Spleen (tissue), 11 donors: ENCODE data around the gene C3orf20. TPM values are rescaled to one million over a fixed set of nuclear protein-coding genes. Genes with fewer than 3 reads are reported as not detected.

Experiments
- DNase-seq: peaks from one replicate; pipeline ENCODE4 v3.0.0-alpha.2; 2020
- H3K27ac ChIP-seq, 8 donors: fragments of 200-600 bp; sonication (generic) in 7 of 8; 1 replicate in 4 of 8; 2 replicates in 4 of 8; pipeline versions ENCODE4 v1.5.0 to v1.8.0; 2016 to 2021; ENCODE audit warnings: inconsistent platforms in 4 of 8, mild to moderate bottlenecking in 4 of 8, moderate library complexity in 1 of 8
- H3K27me3 ChIP-seq, 7 donors: fragments of 200-600 bp; sonication (generic) in 6 of 7; replicated peaks in 1 of 7; 1 replicate in 4 of 7; 2 replicates in 3 of 7; pipeline versions ENCODE4 v1.5.0 to v1.8.0; 2016 to 2021; ENCODE audit warnings: inconsistent platforms in 3 of 7, mild to moderate bottlenecking in 1 of 7
- H3K36me3 ChIP-seq, 6 donors: fragments of 200-600 bp; sonication (generic) in 5 of 6; 1 replicate in 4 of 6; 2 replicates in 2 of 6; pipeline versions ENCODE4 v1.5.0 to v1.8.0; 2016 to 2021; ENCODE audit warnings: inconsistent platforms in 2 of 6
- H3K4me1 ChIP-seq, 6 donors: fragments of 200-600 bp; sonication (generic) in 5 of 6; 1 replicate in 3 of 6; 2 replicates in 3 of 6; pipeline versions ENCODE4 v1.5.0 to v1.8.0; 2016 to 2021; ENCODE audit warnings: inconsistent platforms in 3 of 6
- H3K4me3 ChIP-seq, 8 donors: fragments of 200-600 bp; sonication (generic) in 7 of 8; 1 replicate in 4 of 8; 2 replicates in 4 of 8; pipeline versions ENCODE4 v1.5.0 to v1.8.0; 2016 to 2021; ENCODE audit warnings: inconsistent platforms in 4 of 8, mild to moderate bottlenecking in 4 of 8, moderate library complexity in 2 of 8
- H3K9me3 ChIP-seq, 8 donors: fragments of 200-600 bp; sonication (generic) in 7 of 8; 1 replicate in 4 of 8; 2 replicates in 4 of 8; pipeline versions ENCODE4 v1.5.0 to v1.8.0; 2016 to 2021; ENCODE audit warnings: inconsistent platforms in 4 of 8
- POLR2A ChIP-seq, 3 donors: fragments of 450-650 bp; IDR thresholded peaks; one replicate each; pipeline ENCODE4 v1.5.1; 2017; ENCODE audit warnings: antibody characterized with exemption in 3 of 3, mild to moderate bottlenecking in 1 of 3
- POLR2AphosphoS5 ChIP-seq, 3 donors: sonication (generic); formaldehyde crosslinking; IDR thresholded peaks; one replicate each; pipeline ENCODE4 v1.5.1; 2017; ENCODE audit warnings: antibody characterized with exemption in 3 of 3
- WGBS, 5 donors: extraction: QIAGEN DNeasy Blood & Tissue Kit in 3 of 5; methylation state at CpG; one replicate each; pipeline versions ENCODE4 v1.1.5 to v1.1.7; 2013 to 2018; 5-methylcytosine and 5-hydroxymethylcytosine counted together
- intact Hi-C: fragments of 100-400 bp; cut with DNase I; formaldehyde crosslinking; loops from one replicate; pipeline ENCODE4 v1.15.0; 2023; ENCODE audit warnings: low total_unique reads
- polyA plus RNA-seq, 3 donors: library from polyadenylated mRNA; stranded (reverse); fragments of 200-250 nt; gene quantifications; one replicate each; pipeline ENCODE4 v1.2.1, GENCODE V29; 2013
- total RNA-seq, 7 donors: library from RNA; depleted of rRNA in 3 of 7; stranded (reverse); fragments of >200 nt in 3 of 7; fragmentation: NEBNext Ultra II Directional in 4 of 7; extraction: Animal tissue kit (Norgen Biotek cat#: 25700) in 4 of 7; gene quantifications; one replicate each; pipeline versions ENCODE4 v1.1.0 to v1.2.1, GENCODE V29; 2016 to 2021
- TF ChIP-seq, protein P1 (sequence below), 11 experiments: fragments of 200-600 bp in 7 of 11; fragments of 450-650 bp in 4 of 11; sonication (generic) in 4 of 11; IDR thresholded peaks in 8 of 11; conservative IDR thresholded peaks in 3 of 11; 1 replicate in 7 of 11; 2 replicates in 4 of 11; pipeline versions ENCODE4 v1.4.0 to v1.8.0; 2016 to 2021; ENCODE audit warnings: antibody characterized with exemption in 11 of 11, inconsistent platforms in 4 of 11, mild to moderate bottlenecking in 1 of 11
- donor health status: healthy with polysubstance abuse.
- donor health status: DM: no; HTN: no; CAD: no; lungs with moderate emphysema.
- donor health status: DM: no; HTN: no; CAD: no.
- donor health status: Bipolar disorder and iron deficiency.
- donor health status: healthy.
- donor health status: DM: no; HTN: no; CAD: no.
- donor health status: DM: yes; HTN: yes; CAD: no.

C3orf20 gene
- total and polyA plus RNA-seq, 10 donors, result 0.17 to 1.1 (median 0.30) TPM; not detected in 3

DNA sequence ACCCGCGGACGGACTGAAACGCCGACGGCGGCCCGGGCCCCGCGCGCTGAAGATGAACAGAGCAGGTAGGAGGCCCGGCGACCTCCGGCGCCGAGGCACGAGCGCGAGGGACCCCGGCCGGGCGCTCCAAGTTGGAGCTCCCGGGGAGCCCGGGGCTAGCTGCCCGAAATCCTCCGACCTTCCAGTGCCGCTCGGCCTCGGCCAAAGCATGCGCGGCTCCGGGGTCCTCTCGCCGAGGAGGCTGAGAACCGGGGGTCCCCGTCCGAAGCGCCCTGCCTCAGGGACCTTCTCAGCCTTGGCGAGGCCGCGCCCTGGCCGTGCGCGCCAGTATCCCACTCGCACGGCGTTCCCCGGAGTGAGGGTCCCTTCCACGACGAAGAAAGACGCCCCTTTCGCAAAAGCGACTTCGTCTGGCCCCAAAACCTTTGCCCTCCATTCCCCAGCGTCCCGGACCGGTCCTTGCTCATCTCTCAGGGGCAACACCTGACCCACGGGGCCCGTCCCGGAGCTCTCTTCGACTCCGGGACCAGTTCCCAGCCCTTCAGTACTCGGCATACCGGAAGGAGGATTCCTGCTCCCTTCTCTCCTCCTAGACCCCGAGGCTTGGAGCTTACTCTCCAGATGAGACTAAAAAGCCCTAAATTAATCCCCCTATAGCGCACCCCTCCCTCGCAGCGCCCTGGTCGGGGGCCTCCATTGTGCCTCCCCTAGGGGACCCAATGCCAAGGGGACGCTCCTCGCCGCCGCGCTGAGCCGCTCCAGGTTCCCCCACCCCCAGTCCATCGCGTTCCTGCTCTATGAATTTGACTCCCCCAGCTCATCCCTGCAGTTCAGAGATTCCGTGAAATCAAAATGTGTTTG is 136.1 kb downstream of the C3orf20 start:
- H3K4me3 ChIP-seq, result peak overlapping the region; percentile 41 to 77 (median 56)

DNA sequence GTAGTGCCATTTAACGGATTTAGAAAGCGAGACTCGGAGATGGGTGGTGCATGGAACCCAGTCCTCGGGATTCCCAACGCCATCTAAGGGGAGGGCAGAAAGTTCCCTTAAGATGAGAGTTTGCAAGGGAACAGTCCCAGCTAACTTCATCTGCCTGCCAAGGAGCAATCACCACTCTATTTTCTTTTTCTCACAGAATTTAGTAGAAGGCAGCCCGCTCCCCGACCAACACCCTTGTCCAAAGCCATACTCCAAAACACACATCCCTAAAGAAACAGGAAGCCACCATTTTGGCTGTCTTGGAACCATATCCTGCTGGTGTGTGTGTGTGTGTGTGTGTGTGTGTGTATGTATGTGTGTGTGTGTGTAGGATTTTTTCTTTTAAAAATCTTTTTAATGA is 136.7 kb downstream of the C3orf20 start:
- Histone ChIP-seq H3K4me3 (peak overlapping the region; percentile 41 to 77 (median 56)), H3K27me3 (peaks cover 0 to 73% (median 17%) of the 10 kb centered on the region in 7 donors), H3K36me3 (no peaks in the 10 kb centered on the region), H3K4me1 (peaks cover 0 to 63% (median 30%) of the 10 kb centered on the region in 6 donors), H3K9me3 (no peaks in the 10 kb centered on the region), H3K27ac (peak overlapping the region; percentile 53 to 90 (median 84))
- intact Hi-C loops, result no loop called here
- TF ChIP-seq, protein P1, sequence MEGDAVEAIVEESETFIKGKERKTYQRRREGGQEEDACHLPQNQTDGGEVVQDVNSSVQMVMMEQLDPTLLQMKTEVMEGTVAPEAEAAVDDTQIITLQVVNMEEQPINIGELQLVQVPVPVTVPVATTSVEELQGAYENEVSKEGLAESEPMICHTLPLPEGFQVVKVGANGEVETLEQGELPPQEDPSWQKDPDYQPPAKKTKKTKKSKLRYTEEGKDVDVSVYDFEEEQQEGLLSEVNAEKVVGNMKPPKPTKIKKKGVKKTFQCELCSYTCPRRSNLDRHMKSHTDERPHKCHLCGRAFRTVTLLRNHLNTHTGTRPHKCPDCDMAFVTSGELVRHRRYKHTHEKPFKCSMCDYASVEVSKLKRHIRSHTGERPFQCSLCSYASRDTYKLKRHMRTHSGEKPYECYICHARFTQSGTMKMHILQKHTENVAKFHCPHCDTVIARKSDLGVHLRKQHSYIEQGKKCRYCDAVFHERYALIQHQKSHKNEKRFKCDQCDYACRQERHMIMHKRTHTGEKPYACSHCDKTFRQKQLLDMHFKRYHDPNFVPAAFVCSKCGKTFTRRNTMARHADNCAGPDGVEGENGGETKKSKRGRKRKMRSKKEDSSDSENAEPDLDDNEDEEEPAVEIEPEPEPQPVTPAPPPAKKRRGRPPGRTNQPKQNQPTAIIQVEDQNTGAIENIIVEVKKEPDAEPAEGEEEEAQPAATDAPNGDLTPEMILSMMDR (IDR thresholded peaks at IDR 0.05 in 8 of 11, conservative IDR thresholded peaks at IDR 0.05 in 3 of 11), result no peak
- no peak for TF ChIP-seq POLR2AphosphoS5 (IDR thresholded peaks at IDR 0.05)
- no peak for TF ChIP-seq POLR2A (IDR thresholded peaks at IDR 0.05)
- DNase-seq, result peak; percentile 25
- 8 to 16% (median 15%) methylated on average over 7 of the region's 7 CpGs for WGBS, 5 donors

More for the DNA sequence above, 136.1 kb downstream of the C3orf20 start:
- WGBS, 5 donors, result 1 to 2% (median 2%) methylated on average over 45 to 78 of the region's 78 CpGs
- Histone ChIP-seq H3K4me1 (peaks cover 0 to 70% (median 36%) of the 10 kb centered on the region in 6 donors), H3K36me3 (no peaks in the 10 kb centered on the region), H3K9me3 (no peaks in the 10 kb centered on the region), H3K27me3 (peaks cover 0 to 73% (median 17%) of the 10 kb centered on the region in 7 donors), H3K27ac (peak overlapping the region; percentile 53 to 90 (median 84))
- TF ChIP-seq POLR2AphosphoS5 (IDR thresholded peaks at IDR 0.05), result peak in 1 of 3 donors; percentile 26
- no peak for TF ChIP-seq POLR2A (IDR thresholded peaks at IDR 0.05)
- intact Hi-C loops, result no loop called here
- peak; percentile 67 for DNase-seq

DNA sequence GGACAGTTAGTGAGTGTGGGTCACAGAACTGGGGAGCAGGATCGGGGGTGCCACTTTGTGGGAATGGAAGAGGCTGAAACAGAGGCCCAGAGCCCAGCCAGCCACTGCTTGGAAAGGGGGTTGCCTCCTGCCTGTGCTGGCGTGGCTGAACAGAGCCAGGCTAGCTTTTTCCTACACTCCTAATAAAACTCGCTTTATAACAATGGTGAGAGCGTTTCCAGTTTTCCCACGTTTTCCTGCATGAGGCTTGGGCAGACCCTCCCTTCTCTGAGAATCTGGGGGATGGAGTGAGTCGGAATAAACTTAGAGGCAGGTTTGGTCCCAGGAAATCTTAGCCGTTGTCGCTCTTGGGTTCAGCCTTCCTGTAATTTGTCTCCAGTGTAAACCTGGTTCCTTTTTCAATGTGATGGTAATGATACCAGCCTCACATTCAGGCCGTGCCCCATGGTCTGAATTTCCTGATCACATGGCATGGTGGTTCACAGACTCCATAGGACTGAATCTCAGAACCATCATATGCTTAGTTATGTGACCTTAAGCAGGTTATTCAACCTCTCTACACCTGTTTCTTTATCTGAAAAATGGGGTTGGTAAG is 137.4 kb downstream of the C3orf20 start:
- Histone ChIP-seq H3K27me3 (peaks cover 0 to 72% (median 17%) of the 10 kb centered on the region in 7 donors), H3K36me3 (no peaks in the 10 kb centered on the region), H3K4me3 (peak overlapping the region; percentile 22 to 77 (median 56)), H3K9me3 (no peaks in the 10 kb centered on the region), H3K4me1 (peaks cover 0 to 57% (median 24%) of the 10 kb centered on the region in 6 donors), H3K27ac (peak overlapping the region in 6 of 8 donors; percentile 38 to 90 (median 73))
- 17 to 38% (median 24%) methylated on average over 9 of the region's 9 CpGs for WGBS, 5 donors
- TF ChIP-seq POLR2AphosphoS5 (IDR thresholded peaks at IDR 0.05) (no peak), POLR2A (IDR thresholded peaks at IDR 0.05) (no peak)
- TF ChIP-seq, protein P1 (IDR thresholded peaks at IDR 0.05 in 8 of 11, conservative IDR thresholded peaks at IDR 0.05 in 3 of 11), result no peak
- intact Hi-C loops, result no loop called here
- peak; percentile 49 for DNase-seq

DNA sequence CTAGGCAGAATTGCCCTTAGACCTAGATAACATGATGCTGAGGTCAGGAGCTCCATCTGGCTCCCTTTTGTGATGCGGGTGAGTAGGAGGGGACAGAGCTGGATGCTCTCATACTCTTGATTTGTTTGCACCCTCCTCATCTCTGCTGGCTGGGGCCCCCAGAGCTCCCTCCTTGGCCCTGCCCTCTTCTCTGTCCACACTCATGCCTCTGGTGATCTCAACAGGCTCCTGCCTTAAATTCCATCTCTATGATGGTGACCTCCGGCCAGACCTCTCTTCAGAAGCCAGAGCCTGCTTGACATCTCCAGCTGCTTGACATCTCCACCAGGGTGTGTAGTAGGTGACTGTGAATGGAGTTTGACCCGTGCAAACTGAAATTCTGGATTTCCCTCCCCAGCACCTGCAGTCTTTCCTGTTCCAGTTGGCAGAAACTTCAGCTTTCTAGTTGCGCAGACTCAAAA is 139.5 kb downstream of the C3orf20 start:
- Histone ChIP-seq H3K9me3 (no peaks in the 10 kb centered on the region), H3K27ac (no peak overlapping the region), H3K4me1 (peaks cover 0 to 62% (median 28%) of the 10 kb centered on the region in 6 donors), H3K27me3 (peaks cover 0 to 55% (median 17%) of the 10 kb centered on the region in 7 donors), H3K4me3 (no peak overlapping the region), H3K36me3 (peaks cover 0 to 7% (median under 1%) of the 10 kb centered on the region in 6 donors)
- intact Hi-C loops, result no loop called here
- no peak for TF ChIP-seq POLR2A (IDR thresholded peaks at IDR 0.05)
- TF ChIP-seq, protein P1 (IDR thresholded peaks at IDR 0.05 in 8 of 11, conservative IDR thresholded peaks at IDR 0.05 in 3 of 11), result no peak
- TF ChIP-seq POLR2AphosphoS5 (IDR thresholded peaks at IDR 0.05), result no peak
- 55 to 76% (median 65%) methylated on average over 4 of the region's 4 CpGs for WGBS, 5 donors
- no peak for DNase-seq
